IMR-90 (cell line): Measurements from ENCODE around the gene RNF112. TPM values are rescaled to one million over a fixed set of nuclear protein-coding genes. Genes with fewer than 3 reads are reported as not detected.

Experiments used
- ATAC-seq: fragments of 200-7000 bp; cut with Tn5 transposase; 2 replicates; pipeline ENCODE4 v1.9.1; 2020; ENCODE audit warnings: low read depth, mild to moderate bottlenecking, moderate library complexity
- BruUV-seq: library from RNA; stranded (reverse); fragments of 400-500 nt; replicated peaks from 2 replicates; lab custom pipeline; 2021; lab: Mats Ljungman, UMichigan
- CTCF ChIA-PET: fragments of 300-600 bp; formaldehyde crosslinking; extraction: SDS; loops from one replicate; lab custom pipeline; 2021; ENCODE audit warnings: antibody characterized with exemption; lab: Yijun Ruan, JAX
- POLR2A ChIA-PET: fragments of 300-600 bp; sonication (Branson Sonifier 250); formaldehyde crosslinking; loops from one replicate; lab custom pipeline; 2022; ENCODE audit warnings: antibody characterized with exemption; ENCODE audit not compliant: unreplicated experiment; lab: Charles Lee
- DNase-seq: peaks from one replicate; pipeline ENCODE4 v3.0.0; 2013
- H2AFZ ChIP-seq: replicated peaks from 2 replicates; pipeline ENCODE3; 2013; ENCODE audit warnings: low read length, mild to moderate bottlenecking; ENCODE audit not compliant: poor library complexity
- H2AK5ac ChIP-seq: 2 replicates; pipeline ENCODE4 v1.6.1; 2013; ENCODE audit warnings: low read depth, low read length, inconsistent platforms
- H2AK9ac ChIP-seq: replicated peaks from 2 replicates; pipeline ENCODE3; 2013; ENCODE audit warnings: mild to moderate bottlenecking, low read depth, low read length, moderate library complexity; ENCODE audit not compliant: poor library complexity
- H2BK120ac ChIP-seq: 2 replicates; pipeline ENCODE4 v1.6.1; 2013; ENCODE audit warnings: low read depth, low read length, inconsistent platforms
- H2BK15ac ChIP-seq: 3 replicates; pipeline ENCODE4 v1.6.1; 2013; ENCODE audit warnings: low read depth, low read length, inconsistent platforms
- H2BK20ac ChIP-seq: 2 replicates; pipeline ENCODE4 v1.6.1; 2013; ENCODE audit warnings: low read depth, mild to moderate bottlenecking, inconsistent platforms, low read length, moderate library complexity
- H2BK5ac ChIP-seq: 2 replicates; pipeline ENCODE4 v1.6.1; 2013; ENCODE audit warnings: mild to moderate bottlenecking, low read depth, low read length, inconsistent platforms; ENCODE audit not compliant: poor library complexity, severe bottlenecking
- H3K14ac ChIP-seq: replicated peaks from 2 replicates; pipeline ENCODE4 v1.6.1; 2013; ENCODE audit warnings: low read depth, low read length, inconsistent platforms
- H3K18ac ChIP-seq: 2 replicates; pipeline ENCODE4 v1.6.1; 2013; ENCODE audit warnings: low read depth, low read length, control low read depth
- H3K23ac ChIP-seq: 2 replicates; pipeline ENCODE4 v1.6.1; 2013; ENCODE audit warnings: low read depth, low read length, inconsistent platforms
- H3K27ac ChIP-seq: 2 replicates; pipeline ENCODE4 v1.5.1; 2013; ENCODE audit warnings: mild to moderate bottlenecking, control low read depth, low read length; ENCODE audit not compliant: insufficient read depth
- H3K27me3 ChIP-seq: 2 replicates; pipeline ENCODE4 v1.6.1; 2013; ENCODE audit warnings: low read length; ENCODE audit not compliant: control insufficient read depth, insufficient read depth
- H3K36me3 ChIP-seq: 2 replicates; pipeline ENCODE4 v1.6.1; 2013; ENCODE audit warnings: low read length, mixed read lengths; ENCODE audit not compliant: control insufficient read depth, insufficient read depth
- H3K4ac ChIP-seq: 2 replicates; pipeline ENCODE4 v1.6.1; 2013; ENCODE audit warnings: low read depth, low read length, inconsistent platforms
- H3K4me1 ChIP-seq: 2 replicates; pipeline ENCODE4 v1.6.1; 2013; ENCODE audit warnings: low read length, mixed read lengths; ENCODE audit not compliant: control insufficient read depth, insufficient read depth
- H3K4me2 ChIP-seq: 2 replicates; pipeline ENCODE4 v1.6.1; 2013; ENCODE audit warnings: low read depth, mild to moderate bottlenecking, control low read depth, low read length, moderate library complexity
- H3K4me3 ChIP-seq: 2 replicates; pipeline ENCODE4 v1.5.1; 2013; ENCODE audit warnings: low read depth, mild to moderate bottlenecking, control low read depth, low read length, moderate library complexity; ENCODE audit not compliant: insufficient read depth
- H3K56ac ChIP-seq: 2 replicates; pipeline ENCODE4 v1.6.1; 2013; ENCODE audit warnings: low read length, inconsistent platforms; ENCODE audit not compliant: insufficient read depth; ENCODE audit errors: extremely low read depth
- H3K79me1 ChIP-seq, 2 experiments: 2 replicates each; pipeline ENCODE4 v1.6.1; 2013; ENCODE audit warnings: low read length in 2 of 2, inconsistent platforms in 1 of 2, low read depth in 1 of 2
- H3K9ac ChIP-seq: 2 replicates; pipeline ENCODE4 v1.6.1; 2013; ENCODE audit warnings: low read depth, low read length, control low read depth
- H3K9me1 ChIP-seq: 2 replicates; pipeline ENCODE4 v1.6.1; 2013; ENCODE audit warnings: low read length, inconsistent platforms; ENCODE audit not compliant: insufficient read depth
- H3K9me3 ChIP-seq: 2 replicates; pipeline ENCODE4 v1.6.1; 2013; ENCODE audit warnings: low read length; ENCODE audit not compliant: control insufficient read depth, insufficient read depth
- H4K20me1 ChIP-seq: 2 replicates; pipeline ENCODE4 v1.6.1; 2013; ENCODE audit warnings: low read length, inconsistent platforms; ENCODE audit not compliant: insufficient read depth
- H4K5ac ChIP-seq: 2 replicates; pipeline ENCODE4 v1.6.1; 2013; ENCODE audit warnings: mild to moderate bottlenecking, low read depth, low read length, control low read depth
- H4K8ac ChIP-seq, 2 experiments: 2 replicates each; pipeline ENCODE4 v1.6.1; 2013; ENCODE audit warnings: low read depth in 2 of 2, low read length in 2 of 2, control low read depth in 1 of 2, inconsistent platforms in 1 of 2
- H4K91ac ChIP-seq: 2 replicates; pipeline ENCODE4 v1.6.1; 2013; ENCODE audit warnings: low read depth, low read length, inconsistent platforms; ENCODE audit not compliant: insufficient read depth
- BHLHE40 ChIP-seq: fragments of 150-350 bp; IDR thresholded peaks from 2 replicates; pipeline ENCODE4 v1.6.1; 2016; ENCODE audit warnings: mild to moderate bottlenecking, low read depth, low read length
- ELK1 ChIP-seq: fragments of 150-350 bp; IDR thresholded peaks from 2 replicates; pipeline ENCODE4 v1.6.1; 2016; ENCODE audit warnings: low read depth, mild to moderate bottlenecking, low read length, moderate library complexity, borderline replicate concordance
- FOS ChIP-seq: fragments of 150-350 bp; IDR thresholded peaks from 2 replicates; pipeline ENCODE4 v1.6.1; 2016; ENCODE audit warnings: low read depth, low read length
- MAFK ChIP-seq: IDR thresholded peaks from 2 replicates; pipeline ENCODE4 v1.6.1; 2012; ENCODE audit warnings: low read depth, low read length, improper control_type of control experiment
- MXI1 ChIP-seq: IDR thresholded peaks from 2 replicates; pipeline ENCODE4 v1.6.1; 2012; ENCODE audit warnings: low read depth, mild to moderate bottlenecking, low read length, moderate library complexity, borderline replicate concordance
- NFE2L2 ChIP-seq: fragments of 150-350 bp; IDR thresholded peaks from 2 replicates; pipeline ENCODE4 v1.6.1; 2016; ENCODE audit warnings: low read depth, mild to moderate bottlenecking, low read length
- POLR2A ChIP-seq: IDR thresholded peaks from 2 replicates; pipeline ENCODE4 v1.6.1; 2012; ENCODE audit warnings: mild to moderate bottlenecking, low read depth, low read length
- RCOR1 ChIP-seq: IDR thresholded peaks from 2 replicates; pipeline ENCODE4 v1.6.1; 2012; ENCODE audit warnings: mild to moderate bottlenecking, low read length, improper control_type of control experiment; ENCODE audit not compliant: insufficient replicate concordance
- WGBS, 2 experiments: methylation state at CpG; one replicate each; pipeline versions ENCODE4 v1.1.5 to v1.1.7; 2013; ENCODE audit warnings: missing lambda C conversion rate in 2 of 2; ENCODE audit not compliant: insufficient read length in 1 of 2; ENCODE audit errors: extremely low coverage in 2 of 2; 5-methylcytosine and 5-hydroxymethylcytosine counted together
- dilution Hi-C: fragments of 300-500 bp; cut with HindIII; formaldehyde crosslinking; loops from one replicate; pipeline ENCODE4 v1.14.3; 2018; ENCODE audit warnings: low sequenced_read_pairs; ENCODE audit not compliant: unreplicated experiment
- in situ Hi-C: fragments of 300-500 bp; cut with MboI; formaldehyde crosslinking; loops from 3 replicates; pipeline ENCODE4 v1.14.3; 2019; ENCODE audit warnings: low sequenced_read_pairs, inconsistent platforms, mixed read lengths
- intact Hi-C: fragments of 100-400 bp; cut with micrococcal nuclease; formaldehyde crosslinking; loops from 2 replicates; pipeline ENCODE4 v1.10.0; 2022
- polyA plus RNA-seq, 3 experiments: library from polyadenylated mRNA; depleted of rRNA; stranded (reverse); fragments of >200 nt; gene quantifications; 2 replicates each; pipeline ENCODE4 v1.2.3, GENCODE V29; 2012; ENCODE audit warnings: low replicate concordance in 1 of 3
- total RNA-seq: library from RNA; depleted of rRNA; stranded (reverse); fragments of >200 nt; gene quantifications from 2 replicates; pipeline ENCODE4 v1.2.3, GENCODE V29; 2012

The RNF112 gene
- total and polyA plus RNA-seq, 2 of the 4 experiments (the other 2 are of a cell fraction), result 2.5 to 5.7 TPM

- Histone ChIP-seq H3K27ac (no peak overlapping the region), H2AK5ac (no peak overlapping the region), H4K91ac (no peak overlapping the region), H3K23ac (no peak overlapping the region), H3K27me3 (no peaks in the 10 kb centered on the region), H4K20me1 (no peaks in the 10 kb centered on the region), H2AFZ (no peak overlapping the region), H3K14ac (no peak overlapping the region), H2BK15ac (no peak overlapping the region), H3K9me1 (peaks cover 11% of the 10 kb centered on the region), H3K9me3 (no peaks in the 10 kb centered on the region), H3K4ac (no peak overlapping the region), H3K9ac (no peak overlapping the region), H3K56ac (no peak overlapping the region), H2BK120ac (no peak overlapping the region), H4K5ac (no peak overlapping the region), H3K4me2 (no peak overlapping the region), H3K4me1 (peaks cover 8% of the 10 kb centered on the region; the same call in 1 of the 2 replicates), H2BK5ac (no peak overlapping the region), H3K4me3 (no peak overlapping the region), H4K8ac (no peak overlapping the region), H3K36me3 (no peaks in the 10 kb centered on the region), H2AK9ac (peak overlapping the region; percentile 25), H2BK20ac (no peak overlapping the region), H3K18ac (no peak overlapping the region), H3K79me1 (no peaks in the 10 kb centered on the region)
- CTCF ChIA-PET, result no interaction called here
- POLR2A ChIA-PET, result no interaction called here
- no TSS peak for BruUV-seq
- 90% methylated on average over 3 of the region's 5 CpGs; no CpG with 5 or more reads in 1 of the 2 experiments for WGBS, 2 experiments
- DNase-seq, result no peak
- in situ Hi-C loops, result no loop called here
- TF ChIP-seq RCOR1 (no peak), MXI1 (no peak), ELK1 (no peak), POLR2A (no peak), BHLHE40 (no peak), MAFK (no peak), NFE2L2 (no peak), FOS (no peak)
- intact Hi-C loops, result no loop called here
- ATAC-seq, result no peak
- dilution Hi-C loops, result no loop called here
These were observed 5.9 kb upstream of the RNF112 start for GRCh38 chr17:19405114-19405513.
